A673 (cell line): ENCODE measurements around the gene SAMD10. TPM values are rescaled to one million over a fixed set of nuclear protein-coding genes. Genes with fewer than 3 reads are reported as not detected.

Experiments
- BruUV-seq: library from RNA; stranded (reverse); fragments of 400-500 nt; replicated peaks from 2 replicates; lab custom pipeline; 2021; lab: Mats Ljungman, UMichigan
- CTCF ChIA-PET: fragments of 300-600 bp; sonication (Branson Sonifier 250); formaldehyde crosslinking; loops from one replicate; lab custom pipeline; 2022; ENCODE audit warnings: antibody characterized with exemption; lab: Charles Lee
- POLR2A ChIA-PET: fragments of 300-600 bp; sonication (Branson Sonifier 250); formaldehyde crosslinking; loops from one replicate; lab custom pipeline; 2022; ENCODE audit warnings: antibody characterized with exemption; ENCODE audit not compliant: low non-redundant PET; lab: Charles Lee
- DNase-seq: peaks from one replicate; pipeline ENCODE4 v3.0.0-alpha.2; 2015; ENCODE audit warnings: low spot score
- H3K27ac ChIP-seq: fragments of 200-600 bp; sonication (generic); 2 replicates; pipeline ENCODE4 v1.5.1; 2016; ENCODE audit warnings: mixed run types, low read depth, mild to moderate bottlenecking, mixed read lengths, antibody characterized with exemption, low read length; ENCODE audit not compliant: poor library complexity, severe bottlenecking
- H3K27me3 ChIP-seq: fragments of 200-600 bp; sonication (generic); replicated peaks from 2 replicates; pipeline ENCODE4 v1.6.1; 2017; ENCODE audit warnings: mixed run types, low read depth, mild to moderate bottlenecking, mixed read lengths, antibody characterized with exemption, low read length; ENCODE audit not compliant: insufficient read depth, poor library complexity
- H3K36me3 ChIP-seq: fragments of 200-600 bp; sonication (generic); 2 replicates; pipeline ENCODE4 v1.6.1; 2016; ENCODE audit warnings: mixed run types, mild to moderate bottlenecking, mixed read lengths, antibody characterized with exemption, low read length; ENCODE audit not compliant: insufficient read depth, poor library complexity, severe bottlenecking
- H3K4me1 ChIP-seq: fragments of 200-600 bp; sonication (generic); 2 replicates; pipeline ENCODE4 v1.6.1; 2017; ENCODE audit warnings: mixed run types, mild to moderate bottlenecking, mixed read lengths, antibody characterized with exemption, low read length; ENCODE audit not compliant: insufficient read depth, poor library complexity, severe bottlenecking
- H3K4me3 ChIP-seq: fragments of 200-600 bp; sonication (generic); 2 replicates; pipeline ENCODE4 v1.5.1; 2016; ENCODE audit warnings: low read depth, mixed run types, mild to moderate bottlenecking, mixed read lengths, low read length; ENCODE audit not compliant: poor library complexity, severe bottlenecking
- H3K9me3 ChIP-seq: fragments of 200-600 bp; sonication (generic); 2 replicates; pipeline ENCODE4 v1.6.1; 2016; ENCODE audit warnings: mixed run types, low read depth, mild to moderate bottlenecking, mixed read lengths, antibody characterized with exemption, low read length; ENCODE audit not compliant: poor library complexity, severe bottlenecking
- EZH2 ChIP-seq: fragments of 200-600 bp; sonication (generic); IDR thresholded peaks from 2 replicates; pipeline ENCODE4 v1.6.1; 2017; ENCODE audit warnings: borderline replicate concordance, low read depth, mild to moderate bottlenecking, mixed read lengths, antibody characterized with exemption, low read length; ENCODE audit not compliant: poor library complexity, severe bottlenecking
- intact Hi-C: fragments of 100-400 bp; cut with micrococcal nuclease; formaldehyde crosslinking; loops from one replicate; pipeline ENCODE4 v1.10.0; 2022; ENCODE audit not compliant: unreplicated experiment
- total RNA-seq: library from RNA; stranded (reverse); gene quantifications from 2 replicates; pipeline ENCODE4 v1.2.3, GENCODE V29; 2021
- TF ChIP-seq, protein P1 (sequence below): fragments of 300-800, 200-600 bp; sonication (generic); conservative IDR thresholded peaks from 2 replicates; pipeline ENCODE4 v1.5.1; 2017; ENCODE audit warnings: low read depth, mild to moderate bottlenecking, antibody characterized with exemption, low read length, moderate library complexity, mixed read lengths

The SAMD10 gene
- total RNA-seq, 1 experiment from 2014 or later: 6.3 TPM

DNA sequence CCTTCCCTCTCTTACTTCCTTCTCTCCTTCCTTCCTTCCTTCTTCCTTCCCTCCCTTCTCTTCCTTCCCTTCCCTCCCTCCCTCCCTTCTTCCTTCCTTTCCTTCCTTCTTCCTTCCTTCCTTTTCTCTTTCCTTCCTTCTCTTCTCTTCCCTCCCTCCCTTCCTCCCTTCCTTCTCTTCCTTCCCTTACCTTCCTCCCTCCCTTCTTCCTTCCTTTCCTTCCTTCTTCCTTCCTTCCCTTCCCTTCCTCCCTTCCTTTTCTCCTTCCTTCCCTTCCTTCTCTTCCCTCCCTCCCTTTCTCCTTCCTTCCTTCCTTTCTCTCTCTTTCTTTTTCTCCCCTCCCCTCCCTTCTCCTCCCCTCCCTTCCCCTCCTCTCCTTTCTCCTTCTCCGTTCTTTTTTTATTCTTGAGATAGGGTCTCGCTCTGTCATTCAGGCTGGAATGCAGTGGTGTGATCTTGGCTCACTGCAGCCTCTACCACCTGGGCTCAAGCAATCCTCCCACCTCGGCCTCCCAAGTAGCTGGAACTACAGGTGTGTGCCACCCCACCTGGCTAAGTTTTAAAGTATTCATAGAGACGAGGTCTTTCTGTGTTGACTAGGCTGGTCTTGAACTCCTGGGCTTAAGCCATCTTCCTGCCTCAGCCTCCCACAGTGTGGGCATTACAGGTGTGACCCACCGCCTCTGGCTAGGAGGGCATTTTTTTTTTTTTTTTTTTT, 8.6 kb downstream of the SAMD10 start:
- CTCF ChIA-PET: no interaction called here
- Histone ChIP-seq H3K27me3 (no peaks in the 10 kb centered on the region), H3K9me3 (peaks cover 11% of the 10 kb centered on the region), H3K4me3 (no peak overlapping the region), H3K36me3 (peaks cover 24% of the 10 kb centered on the region), H3K4me1 (peaks cover 5% of the 10 kb centered on the region), H3K27ac (no peak overlapping the region)
- no peak for DNase-seq
- TF ChIP-seq EZH2: no peak
- TF ChIP-seq, protein P1, sequence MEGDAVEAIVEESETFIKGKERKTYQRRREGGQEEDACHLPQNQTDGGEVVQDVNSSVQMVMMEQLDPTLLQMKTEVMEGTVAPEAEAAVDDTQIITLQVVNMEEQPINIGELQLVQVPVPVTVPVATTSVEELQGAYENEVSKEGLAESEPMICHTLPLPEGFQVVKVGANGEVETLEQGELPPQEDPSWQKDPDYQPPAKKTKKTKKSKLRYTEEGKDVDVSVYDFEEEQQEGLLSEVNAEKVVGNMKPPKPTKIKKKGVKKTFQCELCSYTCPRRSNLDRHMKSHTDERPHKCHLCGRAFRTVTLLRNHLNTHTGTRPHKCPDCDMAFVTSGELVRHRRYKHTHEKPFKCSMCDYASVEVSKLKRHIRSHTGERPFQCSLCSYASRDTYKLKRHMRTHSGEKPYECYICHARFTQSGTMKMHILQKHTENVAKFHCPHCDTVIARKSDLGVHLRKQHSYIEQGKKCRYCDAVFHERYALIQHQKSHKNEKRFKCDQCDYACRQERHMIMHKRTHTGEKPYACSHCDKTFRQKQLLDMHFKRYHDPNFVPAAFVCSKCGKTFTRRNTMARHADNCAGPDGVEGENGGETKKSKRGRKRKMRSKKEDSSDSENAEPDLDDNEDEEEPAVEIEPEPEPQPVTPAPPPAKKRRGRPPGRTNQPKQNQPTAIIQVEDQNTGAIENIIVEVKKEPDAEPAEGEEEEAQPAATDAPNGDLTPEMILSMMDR: no peak
- POLR2A ChIA-PET: no interaction called here
- no TSS peak for BruUV-seq
- intact Hi-C loops: loop anchor here (10.0 kb wide), 1 partner anchor 196 kb away; no protein-coding TSS in a partner anchor

DNA sequence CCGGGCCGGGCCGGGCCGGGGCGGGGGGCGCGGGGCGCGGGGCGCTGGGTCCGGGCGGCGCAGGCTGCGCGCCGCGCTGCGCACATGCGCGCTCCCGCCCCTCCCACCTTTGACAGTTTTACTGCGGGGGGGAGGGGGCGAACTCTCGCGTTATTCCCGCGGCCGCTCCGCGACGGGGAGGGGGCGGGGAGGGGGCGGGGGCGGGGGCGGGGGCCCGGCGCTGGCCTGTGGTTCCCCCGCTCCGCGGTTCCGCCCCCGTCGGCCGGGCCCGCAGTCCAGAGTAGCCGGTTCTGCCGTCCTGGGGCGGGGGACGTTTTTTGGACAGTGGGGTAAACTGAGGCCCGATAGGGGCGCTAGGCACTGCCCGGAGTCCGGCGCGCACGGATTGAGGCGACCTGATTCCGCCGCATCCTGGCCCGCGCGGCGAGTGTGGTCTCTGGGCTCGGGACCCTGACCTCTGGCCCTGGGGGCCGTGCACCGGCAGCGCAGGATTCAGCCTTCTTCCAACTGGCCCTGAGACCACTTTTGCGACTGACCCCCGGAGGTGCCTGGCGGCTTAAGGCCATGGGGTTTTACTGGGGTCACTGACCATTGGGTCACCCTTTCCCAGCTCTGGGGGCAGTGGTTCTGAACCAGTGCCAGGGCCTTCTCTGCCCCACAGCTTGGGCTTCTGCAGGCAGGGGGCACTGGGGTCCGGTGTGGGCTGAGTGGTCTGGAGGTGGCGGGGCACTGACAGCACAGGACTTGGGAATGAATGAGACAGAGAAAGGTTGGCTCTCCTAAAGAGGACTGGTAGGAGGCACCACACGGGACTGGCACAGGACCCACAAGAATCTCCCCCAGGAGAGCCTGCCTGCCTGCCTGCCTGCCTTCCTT, 9.4 kb downstream of the SAMD10 start, which contains the start of gene ZNF512B:
TSS of gene ZNF512B (minus strand) at position 93 of the 876 bp plus-strand sequence. CDS start 1,980 bp downstream, outside the sequence.
- no TSS peak for BruUV-seq
- peaks cover 24% of the 10 kb centered on the region for H3K36me3 ChIP-seq
- POLR2A ChIA-PET: no interaction called here
- no peaks in the 10 kb centered on the region for H3K27me3 ChIP-seq
- peak within 1 kb of the TSS; percentile 84 for H3K27ac ChIP-seq
- peak within 1 kb of the TSS; percentile 73 for H3K4me3 ChIP-seq
- CTCF ChIA-PET: no interaction called here
- peak; percentile 83 for DNase-seq
- intact Hi-C loops: loop anchor here (10.0 kb wide), 1 partner anchor 195 kb away; no protein-coding TSS in a partner anchor
- peaks cover 5% of the 10 kb centered on the region for H3K4me1 ChIP-seq
- H3K9me3 ChIP-seq: peaks cover 11% of the 10 kb centered on the region
- TF ChIP-seq, protein P1: no peak
- TF ChIP-seq EZH2: no peak

DNA sequence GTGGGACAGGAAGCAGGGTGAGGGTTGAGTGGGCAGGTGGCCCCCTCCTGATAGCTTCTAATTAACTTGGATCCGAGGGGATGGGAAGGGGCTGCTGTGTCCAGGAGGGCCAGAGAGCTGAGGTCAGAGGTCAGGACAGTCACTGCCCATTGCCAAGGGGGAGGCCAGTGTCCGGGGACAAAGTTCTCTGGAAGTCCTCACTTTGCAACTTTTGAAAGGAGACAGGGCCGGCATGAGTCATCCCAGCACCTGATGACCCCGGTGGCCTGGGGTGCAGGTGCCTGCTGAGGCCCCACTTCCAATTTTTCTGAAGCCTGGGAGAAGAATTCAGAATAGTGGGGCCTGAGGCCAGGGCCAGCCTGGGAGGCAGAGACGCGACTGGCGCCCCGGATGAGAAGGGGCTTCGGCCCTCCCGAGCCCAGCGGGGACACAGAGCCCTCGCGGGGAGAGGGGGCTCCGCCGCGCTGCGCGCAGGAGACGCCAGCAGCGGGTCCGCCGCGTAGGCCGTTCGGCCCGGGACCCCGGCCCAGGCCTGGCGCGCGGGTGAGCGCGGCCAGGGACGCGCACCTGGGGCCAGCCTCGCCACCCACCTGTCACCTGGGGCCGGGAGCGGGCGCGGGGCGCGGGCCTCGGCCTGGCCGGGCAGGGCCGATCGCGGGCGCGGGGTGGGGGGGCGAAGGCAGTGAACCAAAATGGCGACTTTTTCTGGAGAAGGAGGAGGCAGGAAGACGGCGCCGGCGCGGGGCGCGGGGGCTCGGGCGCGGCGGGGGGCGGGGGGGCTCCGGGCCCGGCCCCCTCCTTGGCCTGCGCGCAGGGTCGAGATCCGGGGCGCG, 10.3 kb downstream of the SAMD10 start:
- no TSS peak for BruUV-seq
- Histone ChIP-seq H3K27me3 (no peaks in the 10 kb centered on the region), H3K36me3 (peaks cover 29% of the 10 kb centered on the region), H3K4me3 (peak overlapping the region; percentile 73), H3K27ac (peak overlapping the region; percentile 84), H3K9me3 (peaks cover 11% of the 10 kb centered on the region), H3K4me1 (peaks cover 5% of the 10 kb centered on the region)
- intact Hi-C loops: no loop called here
- ChIA-PET CTCF (no interaction called here), POLR2A (no interaction called here)
- DNase-seq: peak; percentile 36
- TF ChIP-seq, protein P1: no peak
- no peak for TF ChIP-seq EZH2
